GM18520 (cell line): Measurements from ENCODE around the gene CCNE1.
"Not testable (repeated sequence)": the region's sequence is repeated elsewhere in the genome, so short reads cannot be mapped to it uniquely, and the experiment has no call there.

ENCODE experiments used
- ATAC-seq: cut with Tn5 transposase; IDR thresholded peaks from one replicate; pipeline ENCODE4 v1.9.1; 2021; ENCODE audit not compliant: unreplicated experiment

CCNE1 gene

GRCh38 chr19:29812881-29813275, 1.1 kb downstream of the CCNE1 start:
- no peak for ATAC-seq

DNA sequence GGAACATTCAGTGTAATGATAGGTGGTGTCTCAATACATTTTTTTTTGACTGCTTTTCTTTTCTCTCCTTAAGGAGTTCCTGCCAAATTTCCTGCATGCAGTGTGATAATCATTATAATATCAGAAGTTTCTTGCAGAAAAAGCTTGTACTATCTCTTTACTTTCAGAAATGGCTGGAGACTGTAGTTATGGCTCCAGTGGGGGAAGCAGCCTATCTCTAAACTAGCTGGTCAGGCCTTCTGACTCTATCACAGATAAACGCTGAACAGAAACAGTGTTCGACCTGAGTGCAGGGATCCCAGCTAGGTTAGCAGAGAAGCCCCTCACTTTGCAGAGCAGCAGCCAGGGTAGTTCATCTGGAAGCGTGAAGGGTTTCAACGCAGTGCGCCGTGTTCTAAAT, 1.9 kb downstream of the CCNE1 start:
- ATAC-seq = no peak

GRCh38 chr19:29815231-29815630, 3.4 kb downstream of the CCNE1 start:
- peak; percentile 46 for ATAC-seq

GRCh38 chr19:29817316-29817715, 5.5 kb downstream of the CCNE1 start:
- ATAC-seq = no peak

- no peak for ATAC-seq
Observed at GRCh38 chr19:29819300-29819699, 7.5 kb downstream of the CCNE1 start.

DNA sequence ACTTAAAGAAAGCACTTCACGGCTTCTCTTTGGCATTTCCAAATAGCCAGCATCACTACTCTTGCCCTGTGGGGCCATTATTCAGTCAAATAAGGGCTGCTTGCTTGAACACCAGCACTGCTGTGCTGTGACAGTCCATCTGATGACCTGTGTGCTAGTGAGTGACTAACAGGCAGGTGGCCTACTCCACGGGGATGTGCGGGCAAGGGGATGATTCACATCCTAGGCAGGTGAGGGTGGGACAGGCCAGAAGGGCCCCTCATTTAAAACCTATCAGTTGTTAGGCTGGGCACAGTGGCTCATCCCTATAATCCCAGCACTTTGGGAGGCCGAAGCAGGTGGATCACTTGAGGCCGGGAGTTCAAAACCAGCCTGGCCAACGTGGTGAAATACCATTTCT, 8.2 kb downstream of the CCNE1 start:
- ATAC-seq = no peak

DNA sequence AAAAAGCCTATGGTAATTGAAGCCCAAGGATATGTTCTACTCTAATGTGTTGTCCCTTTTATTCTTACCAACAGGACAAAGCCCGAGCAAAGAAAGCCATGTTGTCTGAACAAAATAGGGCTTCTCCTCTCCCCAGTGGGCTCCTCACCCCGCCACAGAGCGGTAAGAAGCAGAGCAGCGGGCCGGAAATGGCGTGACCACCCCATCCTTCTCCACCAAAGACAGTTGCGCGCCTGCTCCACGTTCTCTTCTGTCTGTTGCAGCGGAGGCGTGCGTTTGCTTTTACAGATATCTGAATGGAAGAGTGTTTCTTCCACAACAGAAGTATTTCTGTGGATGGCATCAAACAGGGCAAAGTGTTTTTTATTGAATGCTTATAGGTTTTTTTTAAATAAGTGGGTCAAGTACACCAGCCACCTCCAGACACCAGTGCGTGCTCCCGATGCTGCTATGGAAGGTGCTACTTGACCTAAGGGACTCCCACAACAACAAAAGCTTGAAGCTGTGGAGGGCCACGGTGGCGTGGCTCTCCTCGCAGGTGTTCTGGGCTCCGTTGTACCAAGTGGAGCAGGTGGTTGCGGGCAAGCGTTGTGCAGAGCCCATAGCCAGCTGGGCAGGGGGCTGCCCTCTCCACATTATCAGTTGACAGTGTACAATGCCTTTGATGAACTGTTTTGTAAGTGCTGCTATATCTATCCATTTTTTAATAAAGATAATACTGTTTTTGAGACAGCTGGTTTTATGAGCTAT, 12.0 kb downstream of the CCNE1 start:
- ATAC-seq = no peak

DNA sequence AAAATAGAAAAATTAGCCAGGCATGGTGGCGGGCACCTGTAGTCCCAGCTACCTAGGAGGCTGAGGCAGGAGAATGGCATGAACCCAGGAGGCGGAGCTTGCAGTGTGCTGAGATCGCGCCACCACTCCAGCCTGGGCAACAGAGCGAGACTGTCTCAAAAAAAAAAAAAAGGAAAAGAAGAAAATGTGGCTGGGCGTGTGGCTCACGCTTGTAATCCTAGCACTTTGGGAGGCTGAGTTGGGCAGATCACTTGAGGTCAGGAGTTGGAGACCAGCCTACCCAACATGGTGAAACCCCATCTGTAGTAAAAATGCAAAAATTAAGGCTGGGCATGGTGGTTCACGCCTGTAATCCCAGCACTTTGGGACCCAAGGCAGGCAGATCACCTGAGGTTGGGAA, 13.5 kb downstream of the CCNE1 start:
- not testable (repeated sequence) for ATAC-seq

DNA sequence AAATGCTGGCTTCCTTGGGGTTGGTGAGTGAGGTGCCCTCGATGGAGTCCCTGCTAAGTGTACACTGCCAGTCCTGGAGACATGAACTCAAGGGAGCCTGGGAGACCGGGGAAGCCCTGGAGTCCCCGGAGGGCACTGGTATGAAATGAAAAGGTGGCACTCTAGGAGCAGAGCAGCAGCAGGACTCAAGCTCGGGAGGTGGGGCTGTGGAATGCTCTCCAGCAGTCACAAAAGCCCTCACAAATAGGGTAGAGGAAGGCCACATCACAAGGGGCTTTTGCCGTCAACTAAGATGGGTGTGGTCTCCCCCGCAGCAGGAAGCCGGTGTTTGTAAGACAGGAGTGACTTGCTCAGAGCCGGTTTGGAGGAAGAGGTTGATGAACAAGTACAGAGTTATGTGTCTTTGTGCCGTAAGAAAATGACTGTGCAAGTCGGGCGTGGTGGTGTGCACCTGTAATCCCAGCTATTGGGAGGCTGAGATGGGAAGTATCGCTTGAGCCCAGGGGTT, 19.3 kb downstream of the CCNE1 start:
- no peak for ATAC-seq

DNA sequence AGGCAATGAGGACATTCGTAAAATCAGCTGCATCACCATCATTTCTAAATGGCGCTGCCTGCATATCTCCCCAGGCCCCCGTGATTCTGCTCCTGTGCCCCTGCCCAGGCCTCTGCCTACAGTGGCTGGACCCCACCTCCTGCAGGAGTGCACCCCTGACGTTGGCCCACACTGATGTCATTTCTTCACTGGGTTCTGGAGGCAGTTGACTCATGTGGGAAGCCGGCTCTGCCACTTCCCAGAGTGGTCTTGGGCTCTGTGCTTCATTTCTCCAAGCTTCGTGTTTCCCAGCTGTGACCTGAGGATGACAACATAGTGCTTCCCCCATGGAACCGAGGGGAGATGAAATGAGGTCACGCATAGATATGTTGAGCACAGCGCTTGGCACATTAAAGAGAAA, 19.9 kb downstream of the CCNE1 start:
- no peak for ATAC-seq

DNA sequence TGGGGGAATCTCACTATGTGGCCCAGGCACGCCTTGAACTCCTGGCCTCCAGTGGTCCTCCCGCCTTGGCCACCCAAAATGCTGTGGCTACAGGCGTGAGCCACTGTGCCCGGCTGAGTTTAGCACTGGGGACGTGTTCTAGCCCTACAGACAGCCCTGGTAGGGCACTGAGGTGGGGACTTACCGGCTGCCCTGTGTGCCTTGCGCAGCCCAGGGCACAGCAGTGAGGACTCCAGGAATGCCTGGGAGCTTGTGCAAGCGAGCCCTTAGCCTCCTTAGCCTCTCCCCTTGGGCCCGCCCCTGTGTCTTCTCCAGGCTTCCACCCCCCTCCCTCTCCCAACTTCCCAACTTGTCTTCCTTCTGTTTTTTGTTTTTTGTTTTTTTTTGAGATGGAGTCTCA, 21.0 kb downstream of the CCNE1 start:
- ATAC-seq = no peak

DNA sequence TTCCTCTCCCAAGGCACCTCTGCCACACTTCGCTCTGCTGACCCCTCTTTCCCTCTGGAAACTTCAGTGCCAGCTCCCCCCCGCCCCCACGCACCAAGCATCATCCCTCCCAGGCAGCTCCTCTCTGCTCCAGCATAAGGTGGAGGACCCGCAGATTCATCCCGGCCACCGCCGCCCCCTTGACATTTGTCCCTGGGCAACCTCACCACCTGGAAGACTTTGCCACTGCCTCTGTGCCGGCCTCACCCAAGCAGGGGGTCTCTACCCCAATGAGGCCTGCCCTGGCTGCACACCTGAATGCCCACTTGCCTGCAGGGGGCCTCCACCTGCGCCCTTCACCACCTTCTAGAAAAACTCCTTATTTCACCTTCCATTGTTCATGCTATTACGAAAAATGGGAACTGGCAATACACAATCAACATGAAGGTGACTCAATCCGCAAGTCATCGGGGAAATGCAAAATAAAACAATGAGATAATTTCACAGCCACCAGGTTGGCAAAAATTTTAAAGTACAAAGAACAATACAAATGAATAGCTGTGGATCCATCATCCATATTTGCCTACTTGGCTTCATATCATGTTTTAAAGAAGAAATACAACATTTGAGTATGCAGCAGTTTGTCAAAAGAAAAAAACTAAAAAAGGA, 21.9 kb downstream of the CCNE1 start:
- no peak for ATAC-seq

DNA sequence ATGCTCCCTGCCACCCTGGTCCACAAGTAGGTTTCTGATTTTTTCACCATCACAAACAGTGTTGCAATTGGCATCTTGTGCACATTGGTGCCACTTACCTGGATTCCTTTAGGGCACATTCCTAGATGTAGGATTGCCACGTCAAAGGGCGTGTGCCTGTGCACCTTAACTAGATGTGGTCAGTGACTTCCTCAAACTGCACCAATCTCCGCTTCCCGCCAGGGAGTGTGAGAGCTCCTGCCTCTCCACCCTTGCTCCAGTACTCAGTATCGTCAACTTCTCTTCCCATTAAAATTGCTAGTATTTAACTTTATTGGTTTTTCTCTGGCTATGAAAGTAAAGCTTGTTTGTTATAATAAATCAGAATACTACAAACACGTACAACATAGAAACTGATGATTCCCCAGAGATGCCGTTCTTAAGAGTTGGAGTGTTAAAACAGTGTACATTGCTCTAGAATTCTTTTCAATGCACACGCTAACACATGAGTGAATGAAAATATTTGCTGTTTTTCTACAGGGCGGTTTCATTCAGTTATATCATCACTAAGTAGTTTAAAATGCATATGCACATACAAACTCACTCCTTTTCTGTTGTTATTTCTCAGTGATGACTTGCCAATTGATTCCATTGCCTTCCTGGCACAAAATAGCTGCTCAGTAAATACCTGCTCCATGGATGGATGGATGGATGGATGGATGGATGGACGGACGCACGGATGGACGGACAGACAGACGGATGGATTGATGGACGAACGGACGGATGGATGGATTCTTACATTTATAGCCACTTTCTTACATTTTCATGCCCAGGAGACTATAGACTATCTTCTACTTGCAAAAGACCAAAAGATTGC, 23.4 kb downstream of the CCNE1 start:
- no peak for ATAC-seq

GRCh38 chr19:29836409-29836825, 24.6 kb downstream of the CCNE1 start:
- ATAC-seq = peak; percentile 52

DNA sequence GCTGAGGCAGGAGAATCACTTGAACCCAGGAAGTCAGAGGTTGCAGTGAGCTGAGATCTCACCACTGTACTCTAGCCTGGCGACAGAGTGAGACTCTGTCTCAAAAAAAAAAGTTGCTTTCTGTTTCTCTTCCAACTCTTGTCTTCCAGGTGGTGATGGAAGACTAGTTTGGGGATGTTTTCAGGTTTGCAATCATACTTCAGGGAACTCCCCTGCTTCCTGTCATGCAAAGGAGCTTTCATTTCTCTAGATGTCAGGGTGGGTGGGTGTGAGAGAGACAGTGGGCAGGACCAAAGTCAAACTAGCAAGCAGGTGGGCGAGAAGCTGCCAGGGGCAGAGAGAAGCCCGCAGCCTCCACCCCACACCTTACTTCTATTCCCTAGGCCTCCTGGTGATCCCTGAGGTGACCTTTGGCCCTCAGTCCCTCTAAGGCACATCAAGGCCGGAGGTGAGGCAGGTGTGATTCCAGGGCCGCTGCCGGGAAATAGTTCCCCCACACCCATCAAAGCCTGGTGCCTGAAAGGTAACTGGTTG, 25.7 kb downstream of the CCNE1 start:
- ATAC-seq = peak; percentile 53

- no peak for ATAC-seq
Observed at GRCh38 chr19:29837996-29838395, 26.2 kb downstream of the CCNE1 start.

DNA sequence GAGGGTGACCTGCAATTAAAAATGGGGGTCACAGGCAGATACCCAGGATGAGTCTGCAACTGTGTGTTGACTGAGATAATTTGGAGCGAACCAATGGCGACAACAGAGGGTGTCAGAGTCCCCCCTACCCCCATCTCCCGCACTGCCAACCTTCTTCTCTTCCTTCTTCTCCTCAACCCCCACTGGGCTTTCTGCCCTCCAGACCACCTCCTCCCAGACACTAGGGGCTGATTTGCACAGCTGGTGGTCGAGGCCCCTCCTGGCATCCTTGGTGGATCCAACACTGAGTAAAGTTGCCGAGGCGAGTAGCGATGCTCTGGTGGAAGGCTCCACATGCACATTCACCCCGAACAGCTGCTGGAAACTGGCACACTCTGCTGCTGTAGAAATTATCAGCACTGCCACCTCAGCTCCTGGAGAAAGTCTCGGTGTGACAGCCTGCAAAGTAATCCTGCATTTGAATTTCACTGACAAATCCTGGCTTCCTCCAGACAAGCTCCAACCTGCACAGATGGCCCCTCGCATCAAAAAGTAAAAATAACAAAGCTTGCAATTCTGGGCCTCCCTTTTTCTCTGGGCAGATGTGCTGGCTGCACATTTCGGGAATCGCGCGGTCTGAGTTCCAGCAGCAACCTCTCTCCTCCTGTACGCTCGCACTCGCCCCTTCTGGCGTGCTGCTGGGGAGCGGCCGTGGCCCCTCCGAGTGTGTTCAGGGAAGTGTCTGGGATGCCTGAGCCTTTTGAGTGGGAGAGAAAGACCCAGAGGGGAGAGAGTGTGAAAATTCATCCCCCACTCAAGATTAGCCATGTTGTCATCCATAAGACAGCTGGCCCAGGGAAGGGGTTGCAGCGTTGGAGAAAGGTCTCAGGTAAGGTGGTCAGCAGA, 28.5 kb downstream of the CCNE1 start:
- no peak for ATAC-seq

DNA sequence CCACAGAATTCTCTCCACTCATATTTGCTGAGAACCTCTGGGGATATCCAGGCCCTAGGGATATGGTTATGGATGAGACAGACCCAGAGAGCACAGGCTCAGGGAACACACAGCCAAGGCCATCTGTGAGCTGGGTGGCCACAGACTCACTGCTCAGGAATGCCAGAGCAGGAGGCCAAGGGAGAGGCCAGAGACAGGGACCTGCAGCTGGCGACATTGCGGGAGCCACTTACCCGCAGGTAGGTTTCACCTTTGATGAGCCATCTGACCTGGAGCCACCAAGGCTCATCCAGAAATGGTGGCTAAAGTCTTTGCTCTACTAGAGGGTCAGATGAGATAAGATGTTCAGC, 29.4 kb downstream of the CCNE1 start:
- ATAC-seq = no peak

DNA sequence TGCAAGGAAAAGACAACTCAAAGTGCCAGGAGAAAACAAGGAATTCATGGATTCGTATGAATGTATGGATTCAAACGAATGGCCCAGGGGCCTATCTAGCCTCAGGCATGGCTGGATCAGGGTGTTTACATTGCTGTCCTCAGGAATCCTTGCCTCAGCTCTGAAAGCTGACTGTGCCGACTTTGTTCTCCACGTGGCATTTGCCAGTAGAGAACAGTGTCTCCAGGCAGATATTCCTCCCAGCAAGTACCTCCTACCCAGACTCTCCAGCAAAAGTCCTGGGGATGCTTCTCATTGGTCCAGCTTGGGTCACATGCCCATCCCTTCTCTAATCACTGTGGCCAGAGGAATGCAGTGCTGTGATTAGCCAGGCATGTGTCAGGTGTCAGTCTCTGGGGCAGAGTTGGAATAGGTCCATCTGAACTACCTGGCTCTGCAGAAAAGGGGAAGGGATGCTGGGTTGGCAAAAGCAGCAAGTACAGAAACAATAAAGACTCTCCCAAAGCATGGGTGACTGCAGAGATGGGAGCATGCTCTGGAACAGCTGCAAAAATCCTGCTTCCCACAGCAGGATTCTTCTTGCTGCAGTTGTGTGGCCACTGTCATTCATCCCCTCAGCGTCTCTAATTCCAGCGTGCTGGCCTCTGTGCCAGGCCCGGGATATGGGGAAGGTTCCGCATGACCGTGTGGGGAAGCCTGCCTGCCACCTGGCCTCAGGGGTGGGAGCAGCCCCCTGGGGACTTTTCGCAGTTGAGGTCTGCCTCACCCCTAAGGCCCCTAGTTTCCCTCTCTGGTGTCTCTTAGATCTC, 30.0 kb downstream of the CCNE1 start:
- no peak for ATAC-seq
